Stimulated activated CD8-positive, alpha-beta memory T cell treated with anti-CD3 and anti-CD28 coated beads, Interleukin-15, amount 100 ng/mL, for 1 hour (primary cell): Measurements from ENCODE around the gene PGM1.

Source experiments
- DNase-seq: peaks from one replicate; pipeline ENCODE4 v3.0.0-alpha.2; 2020; ENCODE audit warnings: low read depth

Gene PGM1

GRCh38 chr1:63665824-63666223, 72.6 kb downstream of the PGM1 start:
- no peak for DNase-seq

- no peak for DNase-seq
Observed at GRCh38 chr1:63668298-63668697, 75.1 kb downstream of the PGM1 start.

GRCh38 chr1:63669151-63669961, 76.1 kb downstream of the PGM1 start:
- no peak for DNase-seq

GRCh38 chr1:63670164-63670563, 77.0 kb downstream of the PGM1 start:
- no peak for DNase-seq

- no peak for DNase-seq
Observed at GRCh38 chr1:63671514-63671913, 78.3 kb downstream of the PGM1 start.

- no peak for DNase-seq
Observed at GRCh38 chr1:63674238-63674864, 81.1 kb downstream of the PGM1 start.

GRCh38 chr1:63674865-63675419, 81.7 kb downstream of the PGM1 start:
- DNase-seq = no peak

GRCh38 chr1:63675420-63675931, 82.3 kb downstream of the PGM1 start:
- no peak for DNase-seq

GRCh38 chr1:63677497-63677896, 84.3 kb downstream of the PGM1 start:
- DNase-seq = no peak

GRCh38 chr1:63678200-63678599, 85.0 kb downstream of the PGM1 start:
- DNase-seq = no peak

GRCh38 chr1:63679076-63679475, 85.9 kb downstream of the PGM1 start:
- no peak for DNase-seq

GRCh38 chr1:63679589-63679988, 86.4 kb downstream of the PGM1 start:
- no peak for DNase-seq

GRCh38 chr1:63682936-63683335, 89.7 kb downstream of the PGM1 start:
- DNase-seq = no peak

- no peak for DNase-seq
Observed at GRCh38 chr1:63683759-63684158, 90.5 kb downstream of the PGM1 start.

- DNase-seq = no peak
Observed at GRCh38 chr1:63686696-63687095, 93.5 kb downstream of the PGM1 start.

- no peak for DNase-seq
Observed at GRCh38 chr1:63688302-63688890, 95.2 kb downstream of the PGM1 start.

GRCh38 chr1:63690966-63691700, 97.9 kb downstream of the PGM1 start:
- DNase-seq = no peak

- no peak for DNase-seq
Observed at GRCh38 chr1:63691701-63692425, 98.7 kb downstream of the PGM1 start.

GRCh38 chr1:63693944-63694571, 100.8 kb downstream of the PGM1 start:
- no peak for DNase-seq

- no peak for DNase-seq
Observed at GRCh38 chr1:63698001-63698838, 105.0 kb downstream of the PGM1 start.
